WTC11 (cell line): ENCODE measurements around the gene GNGT2. TPM values are rescaled to one million over a fixed set of nuclear protein-coding genes. Genes with fewer than 3 reads are reported as not detected.
A peak's percentile ranks its signal among the peaks of the same experiment; 100 is the strongest.

Source experiments
- ATAC-seq: fragments of 200-7000 bp; cut with Tn5 transposase; 2 replicates; pipeline ENCODE4 v1.10.0; 2021; ENCODE audit warnings: mild to moderate bottlenecking, moderate library complexity
- CTCF ChIA-PET: fragments of 300-600 bp; sonication (Branson Sonifier 250); formaldehyde crosslinking; loops from one replicate; lab custom pipeline; 2021; ENCODE audit warnings: antibody characterized with exemption; lab: Charles Lee
- POLR2A ChIA-PET: fragments of 350-600 bp; sonication (Branson Sonifier 250); formaldehyde crosslinking; loops from one replicate; lab custom pipeline; 2021; ENCODE audit warnings: antibody characterized with exemption; lab: Charles Lee
- DNase-seq: peaks from one replicate; pipeline ENCODE4 v3.0.0; 2021; ENCODE audit warnings: low spot score
- H3K27ac Mint-ChIP-seq: 2 replicates; pipeline ENCODE4 v1.8.0; 2021; ENCODE audit warnings: mixed read lengths
- H3K27me3 Mint-ChIP-seq: 2 replicates; pipeline ENCODE4 v1.8.0; 2021; ENCODE audit warnings: low read depth, mild to moderate bottlenecking, moderate library complexity, mixed read lengths
- H3K36me3 Mint-ChIP-seq: 2 replicates; pipeline ENCODE4 v1.8.0; 2021; ENCODE audit warnings: mixed read lengths
- H3K4me1 Mint-ChIP-seq: 2 replicates; pipeline ENCODE4 v1.8.0; 2022; ENCODE audit warnings: mixed read lengths
- H3K4me3 Mint-ChIP-seq: 2 replicates; pipeline ENCODE4 v1.8.0; 2021; ENCODE audit warnings: mild to moderate bottlenecking, moderate library complexity, mixed read lengths
- H3K9me3 Mint-ChIP-seq: 2 replicates; pipeline ENCODE4 v1.8.0; 2021; ENCODE audit warnings: mixed read lengths
- ARID4B ChIP-seq: sonication (generic); formaldehyde crosslinking; IDR thresholded peaks from 2 replicates; pipeline ENCODE4 v1.8.0; 2023; ENCODE audit warnings: missing genetic modification reagents, mild to moderate bottlenecking, borderline replicate concordance
- ATF1 ChIP-seq: sonication (generic); formaldehyde crosslinking; IDR thresholded peaks from 2 replicates; pipeline ENCODE4 v1.8.1; 2023; ENCODE audit warnings: mild to moderate bottlenecking, moderate library complexity, missing genetic modification reagents
- CREB1 ChIP-seq: sonication (generic); formaldehyde crosslinking; IDR thresholded peaks from 2 replicates; pipeline ENCODE4 v1.8.0; 2023; ENCODE audit warnings: mild to moderate bottlenecking, missing genetic modification reagents
- E2F4 ChIP-seq: sonication (generic); formaldehyde crosslinking; IDR thresholded peaks from 2 replicates; pipeline ENCODE4 v1.8.1; 2022; ENCODE audit warnings: low read depth, mild to moderate bottlenecking, moderate library complexity, missing genetic modification reagents, borderline replicate concordance
- FOXP4 ChIP-seq: sonication (generic); formaldehyde crosslinking; IDR thresholded peaks from 2 replicates; pipeline ENCODE4 v1.8.0; 2022; ENCODE audit warnings: mild to moderate bottlenecking, missing genetic modification reagents
- NFYB ChIP-seq: sonication (generic); formaldehyde crosslinking; conservative IDR thresholded peaks from 2 replicates; pipeline ENCODE4 v1.8.0; 2022; ENCODE audit warnings: low read depth, missing genetic modification reagents
- NR2C2 ChIP-seq: sonication (generic); formaldehyde crosslinking; IDR thresholded peaks from 2 replicates; pipeline ENCODE4 v1.8.0; 2022; ENCODE audit warnings: mild to moderate bottlenecking, missing genetic modification reagents
- STAT6 ChIP-seq: sonication (generic); formaldehyde crosslinking; conservative IDR thresholded peaks from 2 replicates; pipeline ENCODE4 v1.8.1; 2023; ENCODE audit warnings: mild to moderate bottlenecking, low read depth, missing genetic modification reagents, moderate library complexity
- TCF7 ChIP-seq: sonication (generic); formaldehyde crosslinking; IDR thresholded peaks from 2 replicates; pipeline ENCODE4 v1.8.0; 2022; ENCODE audit warnings: mild to moderate bottlenecking, low read depth, missing genetic modification reagents, moderate library complexity
- TEAD4 ChIP-seq: sonication (generic); formaldehyde crosslinking; IDR thresholded peaks from 2 replicates; pipeline ENCODE4 v1.8.0; 2022; ENCODE audit warnings: mild to moderate bottlenecking, missing genetic modification reagents
- TP53 ChIP-seq: sonication (generic); formaldehyde crosslinking; IDR thresholded peaks from 2 replicates; pipeline ENCODE4 v1.8.1; 2023; ENCODE audit warnings: mild to moderate bottlenecking, missing genetic modification reagents
- USF1 ChIP-seq: sonication (generic); formaldehyde crosslinking; IDR thresholded peaks from 2 replicates; pipeline ENCODE4 v1.8.0; 2022; ENCODE audit warnings: mild to moderate bottlenecking, missing genetic modification reagents
- ZMAT4 ChIP-seq: fragments of 250-450 bp; sonication (Bioruptor Pico); IDR thresholded peaks from 2 replicates; pipeline ENCODE4 v1.9.0; 2021; ENCODE audit warnings: mild to moderate bottlenecking
- ZNF396 ChIP-seq: fragments of 250-450 bp; sonication (Bioruptor Pico); IDR thresholded peaks from 2 replicates; pipeline ENCODE4 v1.8.0; 2021; ENCODE audit warnings: mild to moderate bottlenecking, moderate library complexity, borderline replicate concordance
- total RNA-seq: library from RNA; stranded (reverse); gene quantifications from 3 replicates; pipeline ENCODE4 v1.2.3, GENCODE V29; 2021

Gene GNGT2
- total RNA-seq, 1 experiment from 2014 or later, result 0.70 TPM

GRCh38 chr17:49223168-49223516 is 12.8 kb upstream of the GNGT2 start (continued):
- TF ChIP-seq ZNF396 (CRISPR knock-in tag) (no peak), FOXP4 (CRISPR knock-in tag) (no peak)

GRCh38 chr17:49219987-49220386 is 9.6 kb upstream of the GNGT2 start:
- ATAC-seq (no peak), DNase-seq (no peak)
- Mint-ChIP-seq H3K27ac (no peak overlapping the region), H3K4me3 (no peak overlapping the region), H3K36me3 (no peaks in the 10 kb centered on the region), H3K27me3 (peaks cover 40% of the 10 kb centered on the region), H3K9me3 (no peaks in the 10 kb centered on the region), H3K4me1 (peaks cover 32% of the 10 kb centered on the region)
- CTCF ChIA-PET, result interaction anchor here (0.5 kb wide), 1 partner anchor 10 kb away, joined by 4 read pairs; the partner anchor contains the start of genes ABI3 and GNGT2
- TF ChIP-seq ARID4B (CRISPR knock-in tag), result no peak
- POLR2A ChIA-PET, result no interaction called here

- H3K36me3 Mint-ChIP-seq, result no peaks in the 10 kb centered on the region
- H3K9me3 Mint-ChIP-seq, result no peaks in the 10 kb centered on the region
- ATAC-seq (no peak), DNase-seq (peak; percentile 66)
- ChIA-PET POLR2A (no interaction called here), CTCF (no interaction called here)
- H3K4me3 Mint-ChIP-seq, result no peak overlapping the region
- peaks cover 32% of the 10 kb centered on the region for H3K27me3 Mint-ChIP-seq
- no peak overlapping the region for H3K27ac Mint-ChIP-seq
- peaks cover 29% of the 10 kb centered on the region for H3K4me1 Mint-ChIP-seq
- TF ChIP-seq ZMAT4 (CRISPR knock-in tag) (no peak), TCF7 (CRISPR knock-in tag) (no peak), ATF1 (CRISPR knock-in tag) (no peak), STAT6 (CRISPR knock-in tag) (no peak), NR2C2 (no peak), CREB1 (CRISPR knock-in tag) (no peak), TP53 (CRISPR knock-in tag) (no peak), TEAD4 (no peak), ARID4B (CRISPR knock-in tag) (no peak), NFYB (no peak), E2F4 (CRISPR knock-in tag) (no peak), USF1 (CRISPR knock-in tag) (no peak)
Measured at GRCh38 chr17:49218941-49219913, 8.9 kb upstream of the GNGT2 start.
